Memory B cell (primary cell): ENCODE results near the gene SLC25A48.

Experiments used
- ATAC-seq: fragments of 150-1000 bp; cut with Tn5 transposase; 2 replicates; pipeline ENCODE4 v1.10.0; 2021; ENCODE audit warnings: low read depth, mild to moderate bottlenecking, moderate library complexity
- DNase-seq, 2 donors: peaks; one replicate each; pipeline ENCODE4 v3.0.0; 2022; ENCODE audit warnings: low spot score in 2 of 2
- H3K27ac Mint-ChIP-seq: one replicate; pipeline ENCODE4 v1.8.0; 2022; ENCODE audit warnings: mild to moderate bottlenecking, moderate library complexity, mixed read lengths
- H3K27me3 Mint-ChIP-seq: one replicate; pipeline ENCODE4 v1.8.0; 2022; ENCODE audit warnings: mixed read lengths
- H3K36me3 Mint-ChIP-seq: one replicate; pipeline ENCODE4 v1.8.0; 2022; ENCODE audit warnings: mild to moderate bottlenecking, mixed read lengths
- H3K4me1 Mint-ChIP-seq: one replicate; pipeline ENCODE4 v1.8.0; 2022; ENCODE audit warnings: mixed read lengths
- H3K4me3 Mint-ChIP-seq: one replicate; pipeline ENCODE4 v1.8.0; 2022; ENCODE audit warnings: mild to moderate bottlenecking, moderate library complexity, mixed read lengths
- H3K9me3 Mint-ChIP-seq: one replicate; pipeline ENCODE4 v1.8.0; 2022; ENCODE audit warnings: mixed read lengths

SLC25A48 gene

GRCh38 chr5:135825373-135826220 lies 8.9 kb upstream of the SLC25A48 start:
- H3K27me3 Mint-ChIP-seq = peaks cover 5% of the 10 kb centered on the region
- no peak overlapping the region for H3K4me3 Mint-ChIP-seq
- H3K4me1 Mint-ChIP-seq = no peaks in the 10 kb centered on the region
- DNase-seq (no peak), ATAC-seq (no peak)
- no peaks in the 10 kb centered on the region for H3K36me3 Mint-ChIP-seq
- no peaks in the 10 kb centered on the region for H3K9me3 Mint-ChIP-seq
- no peak overlapping the region for H3K27ac Mint-ChIP-seq

GRCh38 chr5:135826221-135826525 lies 8.3 kb upstream of the SLC25A48 start:
- no peak overlapping the region for H3K27ac Mint-ChIP-seq
- no peaks in the 10 kb centered on the region for H3K4me1 Mint-ChIP-seq
- H3K27me3 Mint-ChIP-seq = peaks cover 9% of the 10 kb centered on the region
- H3K9me3 Mint-ChIP-seq = no peaks in the 10 kb centered on the region
- H3K4me3 Mint-ChIP-seq = no peak overlapping the region
- H3K36me3 Mint-ChIP-seq = no peaks in the 10 kb centered on the region
- ATAC-seq (no peak), DNase-seq (no peak)

DNA sequence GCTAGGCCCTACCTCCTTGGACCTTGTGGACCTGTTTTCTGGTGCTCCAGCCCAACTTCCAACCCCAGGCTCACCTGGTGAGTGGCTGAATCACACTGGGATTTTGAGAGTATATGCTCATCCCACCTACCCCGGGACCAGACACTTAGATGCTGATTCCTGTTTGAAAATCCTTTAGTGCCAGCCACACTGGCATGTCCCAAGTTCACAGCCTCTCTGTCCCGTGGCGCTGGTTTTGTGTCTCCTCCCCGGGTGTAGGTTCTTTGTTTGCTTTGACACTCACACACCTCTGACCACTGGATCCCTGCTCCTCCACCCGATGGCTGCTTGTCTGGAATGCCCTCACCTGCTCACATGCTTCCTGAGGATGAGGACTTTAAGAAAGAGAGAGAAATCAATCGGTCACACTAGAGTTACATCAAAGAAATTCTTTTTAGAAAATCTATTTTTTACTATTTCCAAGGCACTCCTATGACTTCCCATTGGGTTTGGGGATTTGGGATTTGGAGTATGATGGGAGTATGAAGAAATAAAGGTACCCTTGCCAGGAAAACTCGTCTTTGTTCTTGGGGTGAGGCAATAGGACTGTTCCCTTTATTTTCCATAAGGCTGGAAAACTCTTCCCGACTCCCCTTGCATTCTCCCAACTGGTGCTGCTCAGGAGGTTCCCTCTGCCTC lies 7.3 kb upstream of the SLC25A48 start:
- no peak overlapping the region for H3K27ac Mint-ChIP-seq
- no peaks in the 10 kb centered on the region for H3K36me3 Mint-ChIP-seq
- ATAC-seq = no peak
- no peaks in the 10 kb centered on the region for H3K4me1 Mint-ChIP-seq
- peaks cover 18% of the 10 kb centered on the region for H3K27me3 Mint-ChIP-seq
- DNase-seq = no peak
- no peak overlapping the region for H3K4me3 Mint-ChIP-seq
- H3K9me3 Mint-ChIP-seq = no peaks in the 10 kb centered on the region

- Mint-ChIP-seq H3K9me3 (no peaks in the 10 kb centered on the region), H3K4me3 (no peak overlapping the region), H3K27ac (no peak overlapping the region), H3K36me3 (no peaks in the 10 kb centered on the region), H3K27me3 (peaks cover 21% of the 10 kb centered on the region), H3K4me1 (no peaks in the 10 kb centered on the region)
- ATAC-seq (no peak), DNase-seq (no peak)
Measured at GRCh38 chr5:135827965-135828781, 6.3 kb upstream of the SLC25A48 start.

- H3K27me3 Mint-ChIP-seq = peaks cover 21% of the 10 kb centered on the region
- H3K9me3 Mint-ChIP-seq = no peaks in the 10 kb centered on the region
- H3K27ac Mint-ChIP-seq = no peak overlapping the region
Measured at GRCh38 chr5:135828782-135829127, 5.7 kb upstream of the SLC25A48 start.

GRCh38 chr5:135829179-135829578 lies 5.3 kb upstream of the SLC25A48 start:
- no peak for ATAC-seq
- DNase-seq = no peak
- Mint-ChIP-seq H3K9me3 (no peaks in the 10 kb centered on the region), H3K27me3 (peaks cover 24% of the 10 kb centered on the region), H3K36me3 (no peaks in the 10 kb centered on the region), H3K4me1 (peaks cover 2% of the 10 kb centered on the region), H3K4me3 (no peak overlapping the region), H3K27ac (no peak overlapping the region)

More at GRCh38 chr5:135828782-135829127, 5.7 kb upstream of the SLC25A48 start:
- H3K4me1 Mint-ChIP-seq = no peaks in the 10 kb centered on the region
- no peak overlapping the region for H3K4me3 Mint-ChIP-seq
- ATAC-seq = no peak
- DNase-seq = no peak
- H3K36me3 Mint-ChIP-seq = no peaks in the 10 kb centered on the region

DNA sequence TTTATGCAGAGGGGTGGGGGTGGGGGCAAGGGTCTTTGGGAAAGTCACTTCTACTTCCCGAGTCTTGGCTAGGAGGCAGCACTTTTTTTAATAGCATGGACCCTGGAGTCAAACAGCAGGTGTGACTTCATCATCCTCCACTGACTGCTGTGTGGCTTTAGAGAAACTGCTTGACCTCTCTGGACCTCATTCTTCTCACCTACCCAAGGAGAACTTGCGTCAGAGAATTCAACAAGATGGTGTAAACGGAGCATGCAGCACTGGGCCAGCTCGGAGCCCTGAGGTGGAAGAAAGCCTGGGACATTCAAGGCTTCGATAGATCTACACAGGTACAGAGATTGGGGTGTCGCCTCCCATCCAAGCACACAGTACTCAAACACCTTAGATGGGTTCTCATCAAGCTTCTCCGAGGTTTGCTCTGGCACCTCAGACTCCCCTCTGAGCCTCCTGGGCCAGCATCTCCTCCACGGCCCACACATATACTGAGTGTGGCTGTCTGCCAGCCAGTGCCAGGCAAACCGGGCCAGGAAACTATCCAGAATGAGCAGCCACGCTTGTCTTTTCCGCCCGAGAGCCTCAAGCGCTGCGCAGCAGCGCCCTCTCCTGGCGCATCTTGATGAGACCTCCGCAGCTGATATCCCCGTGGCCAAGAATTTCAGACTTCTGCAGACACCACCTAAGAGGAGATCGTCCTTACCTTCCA lies 4.6 kb upstream of the SLC25A48 start:
- Mint-ChIP-seq H3K36me3 (no peaks in the 10 kb centered on the region), H3K4me3 (no peak overlapping the region), H3K4me1 (peaks cover 4% of the 10 kb centered on the region), H3K9me3 (no peaks in the 10 kb centered on the region), H3K27me3 (peaks cover 25% of the 10 kb centered on the region), H3K27ac (no peak overlapping the region)
- DNase-seq (no peak), ATAC-seq (no peak)

DNA sequence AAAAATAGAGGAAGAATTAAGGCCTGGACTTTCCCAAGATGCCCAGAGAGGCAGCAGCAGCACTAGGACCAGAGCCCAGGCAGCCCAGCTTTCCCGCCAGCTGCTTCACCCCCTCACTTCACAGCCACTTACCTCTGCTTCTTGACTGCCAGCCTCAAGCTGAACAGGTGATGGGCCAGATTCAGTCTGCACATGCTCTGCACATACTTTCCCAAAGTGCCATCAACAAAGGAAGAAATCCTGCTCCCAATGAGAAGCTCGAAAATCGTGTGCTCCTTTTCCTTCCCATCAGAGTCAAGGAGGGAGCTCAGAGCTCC lies 4.1 kb upstream of the SLC25A48 start:
- Mint-ChIP-seq H3K27ac (no peak overlapping the region), H3K9me3 (no peaks in the 10 kb centered on the region), H3K36me3 (no peaks in the 10 kb centered on the region), H3K4me3 (no peak overlapping the region), H3K27me3 (peaks cover 25% of the 10 kb centered on the region), H3K4me1 (peaks cover 4% of the 10 kb centered on the region)
- DNase-seq (no peak), ATAC-seq (no peak)

DNA sequence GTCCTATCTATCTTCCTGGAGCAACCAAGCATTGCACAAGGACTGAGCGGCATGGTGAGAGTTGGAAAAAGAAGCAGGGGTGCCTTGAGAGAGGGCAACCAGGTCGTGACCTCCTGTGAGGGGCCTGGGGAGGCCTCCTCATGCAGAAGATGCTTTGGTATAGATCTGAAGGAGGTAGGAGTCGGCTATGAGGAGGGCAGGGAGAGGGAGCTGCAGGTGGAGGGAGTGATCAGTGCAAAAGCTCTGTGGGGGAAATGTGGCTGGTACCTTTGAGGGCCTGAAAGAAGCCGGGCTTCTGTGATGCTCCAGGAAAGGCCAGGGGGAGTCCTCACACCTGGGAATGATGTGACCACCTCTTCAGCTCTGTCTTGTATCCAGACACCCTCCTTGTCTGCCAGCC lies 3.6 kb upstream of the SLC25A48 start:
- DNase-seq (no peak), ATAC-seq (no peak)
- H3K36me3 Mint-ChIP-seq = no peaks in the 10 kb centered on the region
- no peaks in the 10 kb centered on the region for H3K9me3 Mint-ChIP-seq
- peaks cover 4% of the 10 kb centered on the region for H3K4me1 Mint-ChIP-seq
- H3K27ac Mint-ChIP-seq = no peak overlapping the region
- peaks cover 25% of the 10 kb centered on the region for H3K27me3 Mint-ChIP-seq
- H3K4me3 Mint-ChIP-seq = no peak overlapping the region

DNA sequence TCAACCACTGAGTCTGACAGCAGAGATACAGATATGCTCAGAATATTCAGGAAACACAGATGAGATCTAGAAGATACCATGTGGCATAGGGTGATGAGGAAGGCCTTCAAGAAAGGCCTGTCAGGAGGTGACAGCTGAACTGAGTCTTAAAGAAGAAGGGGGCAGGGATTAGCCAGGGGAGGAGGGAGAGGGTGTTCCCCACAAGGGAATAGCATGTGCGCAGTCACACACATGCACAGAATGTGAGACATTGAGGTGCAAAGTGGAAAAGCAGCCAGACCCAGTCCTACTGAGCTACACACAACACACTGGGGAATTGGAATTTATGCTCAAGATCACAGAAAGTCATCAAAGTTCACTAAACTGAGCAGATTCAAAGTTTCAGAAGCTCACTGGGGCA lies 3.0 kb upstream of the SLC25A48 start:
- H3K4me1 Mint-ChIP-seq = peaks cover 4% of the 10 kb centered on the region
- H3K4me3 Mint-ChIP-seq = no peak overlapping the region
- no peak for DNase-seq
- no peaks in the 10 kb centered on the region for H3K9me3 Mint-ChIP-seq
- H3K27me3 Mint-ChIP-seq = peaks cover 25% of the 10 kb centered on the region
- no peak overlapping the region for H3K27ac Mint-ChIP-seq
- no peak for ATAC-seq
- H3K36me3 Mint-ChIP-seq = no peaks in the 10 kb centered on the region

GRCh38 chr5:135831851-135832555 lies 2.5 kb upstream of the SLC25A48 start:
- H3K4me3 Mint-ChIP-seq = no peak overlapping the region
- ATAC-seq = no peak
- peaks cover 24% of the 10 kb centered on the region for H3K27me3 Mint-ChIP-seq
- no peaks in the 10 kb centered on the region for H3K9me3 Mint-ChIP-seq
- peaks cover 4% of the 10 kb centered on the region for H3K4me1 Mint-ChIP-seq
- no peaks in the 10 kb centered on the region for H3K36me3 Mint-ChIP-seq
- no peak overlapping the region for H3K27ac Mint-ChIP-seq
- no peak for DNase-seq

- DNase-seq (peak in 1 of 2 donors; percentile 5), ATAC-seq (no peak)
- Mint-ChIP-seq H3K27me3 (peaks cover 27% of the 10 kb centered on the region), H3K27ac (no peak overlapping the region), H3K4me1 (peaks cover 5% of the 10 kb centered on the region), H3K4me3 (no peak overlapping the region), H3K9me3 (peaks cover 9% of the 10 kb centered on the region), H3K36me3 (peaks cover 1% of the 10 kb centered on the region)
Measured at GRCh38 chr5:135832941-135833920, 1.2 kb upstream of the SLC25A48 start.
